Measurements from ENCODE around the gene ARG2. TPM values are rescaled to one million over a fixed set of nuclear protein-coding genes. Genes with fewer than 3 reads are reported as not detected.

Gene ARG2
- total and polyA plus RNA-seq, 10 of the 15 experiments (the other 5 are each of a cell fraction or from before 2014, with no cell fraction given), result 0.48 to 7.8 (median 1.1) TPM

GRCh38 chr14:67645414-67645813, 25.7 kb downstream of the ARG2 start (continued):
- TF ChIP-seq MLLT1 (IDR thresholded peaks at IDR 0.05) (no peak), SREBF1 (IDR thresholded peaks at IDR 0.05; ENCODE audit: low read length) (no peak), CBFB (IDR thresholded peaks at IDR 0.05; ENCODE audit: low read depth) (no peak), DPF2 (IDR thresholded peaks at IDR 0.05) (no peak), MEF2B (IDR thresholded peaks at IDR 0.05; ENCODE audit: partially characterized antibody, poor library complexity, severe bottlenecking) (no peak), MAX (IDR thresholded peaks at IDR 0.05; ENCODE audit: low read depth, low read length) (no peak), TCF3 (IDR thresholded peaks at IDR 0.05; ENCODE audit: borderline replicate concordance, insufficient read depth, low read depth, low read length) (no peak), NR2C2 (IDR thresholded peaks at IDR 0.05; ENCODE audit: borderline replicate concordance, control insufficient read depth, insufficient read length, low read depth) (no peak), BCL11A (IDR thresholded peaks at IDR 0.05; ENCODE audit: low read depth, low read length) (no peak)

GRCh38 chr14:67646131-67646530, 26.4 kb downstream of the ARG2 start:
- no peak for TF ChIP-seq POU2F2 (IDR thresholded peaks at IDR 0.05; ENCODE audit: borderline replicate concordance, low read depth, low read length)
- TF ChIP-seq MLLT1 (IDR thresholded peaks at IDR 0.05), result no peak
- no peak for TF ChIP-seq KAT2A (conservative IDR thresholded peaks at IDR 0.05; ENCODE audit: control insufficient read depth, low read depth, low read length)
- TF ChIP-seq CBX5 (IDR thresholded peaks at IDR 0.05; ENCODE audit: low read depth), result no peak
- TF ChIP-seq SKIL (IDR thresholded peaks at IDR 0.05; ENCODE audit: low read depth, poor library complexity, severe bottlenecking), result no peak
- no peak for TF ChIP-seq RCOR1 (conservative IDR thresholded peaks at IDR 0.05; ENCODE audit: low read depth, low read length)
- ATAC-seq (no peak), DNase-seq (ENCODE audit: low read depth, low spot score) (no peak), FAIRE-seq (no peak)
- WGBS (ENCODE audit: insufficient coverage, insufficient replicate concordance, low lambda C conversion rate, missing lambda C conversion rate), result 96% methylated on average over 3 of the region's 3 CpGs
- no peaks in the 10 kb centered on the region for H3K27me3 ChIP-seq (replicated peaks in 1 of 2; ENCODE audit: control insufficient read depth in 2 of 2, insufficient read depth in 2 of 2, low read length in 1 of 2)
- no peak overlapping the region for H3K27ac ChIP-seq (ENCODE audit: control insufficient read depth, insufficient read depth)
- ChIA-PET CTCF (no interaction called here), POLR2A (no interaction called here), RAD21 (ENCODE audit: unreplicated experiment) (no interaction called here), SMC1A (ENCODE audit: uncharacterized antibody, unreplicated experiment) (interaction anchor here (0.6 kb wide), 1 partner anchor 36 kb away, joined by 4 read pairs; no protein-coding TSS in a partner anchor)
- no peaks in the 10 kb centered on the region for H4K20me1 ChIP-seq (ENCODE audit: control insufficient read depth, insufficient read depth)
- H3K4me3 ChIP-seq, result no peak overlapping the region
- in situ Hi-C loops (cut with MboI) (no loop called here), intact Hi-C loops (cut with micrococcal nuclease; ENCODE audit: unreplicated experiment) (no loop called here)
- no peaks in the 10 kb centered on the region for H3K4me1 ChIP-seq (ENCODE audit: control insufficient read depth, insufficient read depth, low read length)
- no peak overlapping the region for H2AFZ ChIP-seq (ENCODE audit: control insufficient read depth, low read depth, low read length)
- no peaks in the 10 kb centered on the region for H3K79me2 ChIP-seq (ENCODE audit: control insufficient read depth, insufficient read depth, low read length)
- H3K4me2 ChIP-seq (ENCODE audit: control insufficient read depth, insufficient read depth), result no peak overlapping the region
- H3K9me3 ChIP-seq (replicated peaks; ENCODE audit: control insufficient read depth, insufficient read depth, low read length), result no peaks in the 10 kb centered on the region
- no TSS peak for BruUV-seq (replicated peaks)
- H3K9ac ChIP-seq (ENCODE audit: control insufficient read depth, insufficient read depth, low read length), result no peak overlapping the region
- H3K36me3 ChIP-seq (ENCODE audit: control insufficient read depth in 2 of 2, insufficient read depth in 2 of 2, low read length in 1 of 2), result peaks cover 4 to 8% of the 10 kb centered on the region in 2 experiments
